A549 (cell line): ENCODE results near the gene MBNL3. TPM values are rescaled to one million over a fixed set of nuclear protein-coding genes. Genes with fewer than 3 reads are reported as not detected.

Experiments
- ATAC-seq, 2 experiments: fragments of 200-7000 bp in 1 of 2; fragments of >200 bp in 1 of 2; cut with Nextera tagmentation in 1 of 2; cut with Tn5 transposase in 1 of 2; 3 replicates each; pipeline versions ENCODE4 v1.8.0 to v1.9.1; 2018 to 2020; ENCODE audit warnings: mild to moderate bottlenecking in 1 of 2, moderate library complexity in 1 of 2
- CTCF ChIA-PET: fragments of 300-600 bp; sonication (Branson Sonifier 250); formaldehyde crosslinking; extraction: SDS; loops from one replicate; lab custom pipeline; 2021; ENCODE audit warnings: antibody characterized with exemption, inconsistent platforms; lab: Yijun Ruan, JAX
- POLR2A ChIA-PET: fragments of 350-600 bp; formaldehyde crosslinking; extraction: SDS; loops from one replicate; lab custom pipeline; 2021; ENCODE audit warnings: antibody characterized with exemption, inconsistent platforms; lab: Yijun Ruan, JAX
- DNase-seq, 2 experiments: peaks; one replicate each; pipeline versions ENCODE4 v3.0.0 to v3.0.0-alpha.2; 2011 to 2016; ENCODE audit warnings: low read depth in 1 of 2, low spot score in 1 of 2
- FAIRE-seq: peaks from 2 replicates; lab custom pipeline; 2011; peaks lifted over from hg19 to GRCh38; lab: Jason Lieb, UNC
- H3K27ac ChIP-seq, 2 experiments: fragments of >200 bp; sonication (Bioruptor Twin); formaldehyde crosslinking; 3 replicates each; pipeline ENCODE4 v1.5.1; 2016 to 2017
- H3K4me1 ChIP-seq: fragments of >200 bp; sonication (Bioruptor Twin); formaldehyde crosslinking; 3 replicates; pipeline ENCODE4 v1.6.1; 2016
- H3K4me2 ChIP-seq: fragments of >200 bp; sonication (Bioruptor Twin); formaldehyde crosslinking; 3 replicates; pipeline ENCODE4 v1.6.1; 2016
- H3K4me3 ChIP-seq: fragments of >200 bp; sonication (Bioruptor Twin); formaldehyde crosslinking; 3 replicates; pipeline ENCODE4 v1.5.1; 2016
- H3K9me3 ChIP-seq: fragments of >200 bp; sonication (Bioruptor Twin); formaldehyde crosslinking; 3 replicates; pipeline ENCODE4 v1.6.1; 2016
- CBX2 ChIP-seq: fragments of 200-600 bp; sonication (generic); IDR thresholded peaks from 2 replicates; pipeline ENCODE4 v1.6.1; 2016; ENCODE audit warnings: low read depth, mild to moderate bottlenecking, borderline replicate concordance
- CBX8 ChIP-seq: fragments of 200-600 bp; sonication (generic); IDR thresholded peaks from 2 replicates; pipeline ENCODE4 v1.6.1; 2016
- CHD2 ChIP-seq: fragments of 150-350 bp; IDR thresholded peaks from 2 replicates; pipeline ENCODE4 v1.6.1; 2014; ENCODE audit warnings: low read length; ENCODE audit not compliant: partially characterized antibody
- CHD4 ChIP-seq: fragments of 200-600 bp; sonication (generic); IDR thresholded peaks from 2 replicates; pipeline ENCODE4 v1.6.1; 2016; ENCODE audit warnings: antibody characterized with exemption, mild to moderate bottlenecking, borderline replicate concordance
- CTCF ChIP-seq: fragments of >200 bp; sonication (Bioruptor Twin); formaldehyde crosslinking; IDR thresholded peaks from 3 replicates; pipeline ENCODE4 v1.5.1; 2016
- EHMT2 ChIP-seq: fragments of 200-600 bp; sonication (generic); IDR thresholded peaks from 2 replicates; pipeline ENCODE4 v1.6.1; 2016; ENCODE audit warnings: antibody characterized with exemption, low read depth, mild to moderate bottlenecking, moderate library complexity
- ESRRA ChIP-seq: fragments of 150-350 bp; IDR thresholded peaks from 2 replicates; pipeline ENCODE4 v1.6.1; 2014; ENCODE audit warnings: mild to moderate bottlenecking, low read length, borderline replicate concordance
- FOSL2 ChIP-seq, 2 experiments: fragments of 450-650 bp in 1 of 2; fragments of >200 bp in 1 of 2; sonication (Bioruptor Twin) in 1 of 2; formaldehyde crosslinking; IDR thresholded peaks; 2 replicates each; pipeline versions ENCODE4 v1.5.0 to v1.6.1; 2016 to 2020; ENCODE audit warnings: mild to moderate bottlenecking in 1 of 2, moderate library complexity in 1 of 2
- HEYL ChIP-seq: fragments of 250-450 bp; sonication (Bioruptor Pico); IDR thresholded peaks from 2 replicates; pipeline ENCODE4 v1.8.0; 2021; ENCODE audit warnings: mild to moderate bottlenecking, moderate library complexity
- HOXA7 ChIP-seq: fragments of 250-450 bp; sonication (Bioruptor Pico); IDR thresholded peaks from 2 replicates; pipeline ENCODE4 v1.5.0; 2020; ENCODE audit warnings: mild to moderate bottlenecking, moderate library complexity
- JUN ChIP-seq, 2 experiments: fragments of >200 bp; sonication (Bioruptor Twin); formaldehyde crosslinking; IDR thresholded peaks; 2 replicates in 1 of 2; 3 replicates in 1 of 2; pipeline ENCODE4 v1.6.1; 2016 to 2017
- KDM5A ChIP-seq: fragments of 200-600 bp; sonication (generic); IDR thresholded peaks from 2 replicates; pipeline ENCODE4 v1.6.1; 2016; ENCODE audit warnings: antibody characterized with exemption, mild to moderate bottlenecking
- MAFK ChIP-seq: fragments of 450-650 bp; IDR thresholded peaks from 2 replicates; pipeline ENCODE4 v1.6.1; 2014; ENCODE audit not compliant: partially characterized antibody
- NPAS2 ChIP-seq: fragments of 250-450 bp; sonication (Bioruptor Pico); IDR thresholded peaks from 2 replicates; pipeline ENCODE4 v1.8.0; 2022; ENCODE audit warnings: mild to moderate bottlenecking, moderate library complexity, borderline replicate concordance
- PBX3 ChIP-seq: IDR thresholded peaks from 2 replicates; pipeline ENCODE4 v1.6.1; 2012
- POLR2A ChIP-seq: IDR thresholded peaks from 2 replicates; pipeline ENCODE4 v1.6.1; 2012; ENCODE audit warnings: mild to moderate bottlenecking, low read length
- REST ChIP-seq: fragments of 200-600 bp; sonication (generic); IDR thresholded peaks from 2 replicates; pipeline ENCODE4 v1.6.1; 2016; ENCODE audit warnings: antibody characterized with exemption, mild to moderate bottlenecking, moderate library complexity
- SMC3 ChIP-seq: fragments of >200 bp; sonication (Bioruptor Twin); formaldehyde crosslinking; IDR thresholded peaks from 3 replicates; pipeline ENCODE4 v1.6.1; 2018; ENCODE audit warnings: inconsistent platforms
- TP53 ChIP-seq: fragments of 250-450 bp; sonication (Bioruptor Pico); IDR thresholded peaks from 2 replicates; pipeline ENCODE4 v1.5.0; 2021; ENCODE audit warnings: mild to moderate bottlenecking, moderate library complexity
- USF2 ChIP-seq: fragments of 450-650 bp; IDR thresholded peaks from 2 replicates; pipeline ENCODE4 v1.6.1; 2014; ENCODE audit warnings: antibody characterized with exemption
- ZSCAN20 ChIP-seq: fragments of 250-450 bp; sonication (Bioruptor Pico); IDR thresholded peaks from 2 replicates; pipeline ENCODE4 v1.8.0; 2022; ENCODE audit warnings: mild to moderate bottlenecking, moderate library complexity
- WGBS: methylation state at CpG from one replicate; pipeline ENCODE4 v1.1.6; 2017; ENCODE audit errors: missing lambda C conversion rate; 5-methylcytosine and 5-hydroxymethylcytosine counted together
- polyA plus RNA-seq, 4 experiments: library from polyadenylated mRNA; depleted of rRNA in 3 of 4; stranded (reverse); fragments of >200 nt; fragmentation: RNase III in 1 of 4; extraction: RNeasy Plus Mini Kit Qiagen cat#74134 plus additional on column Dnase treatment in 1 of 4; gene quantifications; 2 replicates in 3 of 4; 3 replicates in 1 of 4; pipeline ENCODE4 v1.2.3, GENCODE V29; 2011 to 2017

Gene MBNL3
- polyA plus RNA-seq, 2 of the 4 experiments (the other 2 are of a cell fraction): not detected

GRCh38 chrX:132505116-132505515 lies 16.3 kb upstream of the MBNL3 start:
- no peak for ATAC-seq
- no peak for FAIRE-seq

GRCh38 chrX:132504417-132504816 lies 15.6 kb upstream of the MBNL3 start:
- 6% methylated on average over 1 of the region's 1 CpG for WGBS
- CTCF ChIA-PET: no interaction called here
- H3K4me1 ChIP-seq: no peaks in the 10 kb centered on the region

More at GRCh38 chrX:132505116-132505515, 16.3 kb upstream of the MBNL3 start:
- TF ChIP-seq TP53 (CRISPR knock-in tag) (no peak), FOSL2 (IDR thresholded peaks at IDR 0.05) (no peak), FOSL2 (CRISPR knock-in tag; IDR thresholded peaks at IDR 0.05) (no peak), POLR2A (no peak), JUN (IDR thresholded peaks at IDR 0.05) (no peak), USF2 (no peak), EHMT2 (no peak), PBX3 (no peak), REST (no peak), HOXA7 (CRISPR knock-in tag) (no peak), NPAS2 (CRISPR knock-in tag) (no peak), CHD4 (no peak), ZSCAN20 (CRISPR knock-in tag) (no peak), HEYL (CRISPR knock-in tag) (no peak), MAFK (no peak), ESRRA (no peak)
- ChIA-PET CTCF (no interaction called here), POLR2A (no interaction called here)
- Histone ChIP-seq H3K27ac (no peak overlapping the region), H3K4me3 (no peak overlapping the region), H3K9me3 (no peaks in the 10 kb centered on the region), H3K4me2 (no peak overlapping the region), H3K4me1 (no peaks in the 10 kb centered on the region)
- DNase-seq: no peak
- 1% methylated on average over 3 of the region's 3 CpGs for WGBS

More at GRCh38 chrX:132504417-132504816, 15.6 kb upstream of the MBNL3 start:
- DNase-seq: no peak
- Histone ChIP-seq H3K27ac (no peak overlapping the region), H3K4me2 (no peak overlapping the region), H3K4me3 (no peak overlapping the region), H3K9me3 (no peaks in the 10 kb centered on the region)
- FAIRE-seq: no peak
- no peak for ATAC-seq
- POLR2A ChIA-PET: no interaction called here
- TF ChIP-seq KDM5A: no peak
- no peak for TF ChIP-seq SMC3
- no peak for TF ChIP-seq CTCF
- no peak for TF ChIP-seq CHD2
- no peak for TF ChIP-seq CBX2
- TF ChIP-seq NPAS2 (CRISPR knock-in tag): no peak
- no peak for TF ChIP-seq CBX8
